ENCODE results near the gene CD2AP.

DNA sequence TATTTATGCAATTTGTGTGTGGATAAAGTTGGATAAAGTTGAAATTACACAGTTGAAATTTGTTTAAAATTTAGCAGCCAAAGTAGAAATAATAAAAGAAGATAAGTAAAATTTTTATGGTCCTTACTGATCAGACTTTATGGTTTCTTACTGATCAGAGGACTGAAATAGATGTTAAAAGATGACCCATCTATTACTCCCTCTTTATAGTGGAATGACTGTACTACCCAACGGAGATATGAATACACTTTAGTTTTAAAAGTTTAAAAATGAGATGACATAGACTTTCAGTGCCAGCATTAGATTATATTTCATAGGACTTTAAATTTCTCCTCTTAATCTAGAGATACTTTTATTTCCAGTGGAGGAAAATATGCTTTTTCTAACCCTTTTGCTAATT is 121.9 kb downstream of the CD2AP start:
- TF ChIP-seq, protein P1, sequence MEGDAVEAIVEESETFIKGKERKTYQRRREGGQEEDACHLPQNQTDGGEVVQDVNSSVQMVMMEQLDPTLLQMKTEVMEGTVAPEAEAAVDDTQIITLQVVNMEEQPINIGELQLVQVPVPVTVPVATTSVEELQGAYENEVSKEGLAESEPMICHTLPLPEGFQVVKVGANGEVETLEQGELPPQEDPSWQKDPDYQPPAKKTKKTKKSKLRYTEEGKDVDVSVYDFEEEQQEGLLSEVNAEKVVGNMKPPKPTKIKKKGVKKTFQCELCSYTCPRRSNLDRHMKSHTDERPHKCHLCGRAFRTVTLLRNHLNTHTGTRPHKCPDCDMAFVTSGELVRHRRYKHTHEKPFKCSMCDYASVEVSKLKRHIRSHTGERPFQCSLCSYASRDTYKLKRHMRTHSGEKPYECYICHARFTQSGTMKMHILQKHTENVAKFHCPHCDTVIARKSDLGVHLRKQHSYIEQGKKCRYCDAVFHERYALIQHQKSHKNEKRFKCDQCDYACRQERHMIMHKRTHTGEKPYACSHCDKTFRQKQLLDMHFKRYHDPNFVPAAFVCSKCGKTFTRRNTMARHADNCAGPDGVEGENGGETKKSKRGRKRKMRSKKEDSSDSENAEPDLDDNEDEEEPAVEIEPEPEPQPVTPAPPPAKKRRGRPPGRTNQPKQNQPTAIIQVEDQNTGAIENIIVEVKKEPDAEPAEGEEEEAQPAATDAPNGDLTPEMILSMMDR (IDR thresholded peaks at IDR 0.05): no peak
- TF ChIP-seq EZH2 (IDR thresholded peaks at IDR 0.05; ENCODE audit: borderline replicate concordance, insufficient read depth, low read depth, low read length, poor library complexity, severe bottlenecking): no peak

Measured in B cell (primary cell).